ENCODE results near the gene AK8.
A peak's percentile ranks its signal among the peaks of the same experiment; 100 is the strongest.

The AK8 gene

GRCh38 chr9:132877458-132877823, 643 bp downstream of the AK8 start:
- Histone ChIP-seq H3K36me3 (ENCODE audit: low read length) (no peaks in the 10 kb centered on the region), H2AFZ (ENCODE audit: low read depth, low read length, severe bottlenecking) (peak overlapping the region; percentile 100), H4K20me1 (ENCODE audit: low read depth, low read length) (no peaks in the 10 kb centered on the region), H3F3A (ENCODE audit: insufficient read depth) (peaks cover 3% of the 10 kb centered on the region; the same call in 1 of the 2 replicates), H3K9me2 (replicated peaks; ENCODE audit: insufficient read depth, low read length) (no peaks in the 10 kb centered on the region), H3K27me3 (ENCODE audit: low read length) (no peaks in the 10 kb centered on the region; the same call in 1 of the 2 replicates), H3K4me3 (ENCODE audit: insufficient read depth, low read length, poor library complexity, severe bottlenecking) (peak overlapping the region; percentile 100), H3K79me2 (ENCODE audit: insufficient read depth, low read length) (no peaks in the 10 kb centered on the region), H3K9me3 (ENCODE audit: insufficient read depth, low read length) (no peaks in the 10 kb centered on the region), H3K27ac (ENCODE audit: low read depth, low read length) (no peak overlapping the region), H3K9ac (ENCODE audit: low read length) (no peak overlapping the region; the same call in 1 of the 2 replicates), H3K4me2 (ENCODE audit: low read depth, low read length, poor library complexity, severe bottlenecking) (peak overlapping the region; percentile 100)
- no peak for TF ChIP-seq EZH2phosphoT487 (conservative IDR thresholded peaks at IDR 0.05; ENCODE audit: low read length)
- TF ChIP-seq, protein P1, sequence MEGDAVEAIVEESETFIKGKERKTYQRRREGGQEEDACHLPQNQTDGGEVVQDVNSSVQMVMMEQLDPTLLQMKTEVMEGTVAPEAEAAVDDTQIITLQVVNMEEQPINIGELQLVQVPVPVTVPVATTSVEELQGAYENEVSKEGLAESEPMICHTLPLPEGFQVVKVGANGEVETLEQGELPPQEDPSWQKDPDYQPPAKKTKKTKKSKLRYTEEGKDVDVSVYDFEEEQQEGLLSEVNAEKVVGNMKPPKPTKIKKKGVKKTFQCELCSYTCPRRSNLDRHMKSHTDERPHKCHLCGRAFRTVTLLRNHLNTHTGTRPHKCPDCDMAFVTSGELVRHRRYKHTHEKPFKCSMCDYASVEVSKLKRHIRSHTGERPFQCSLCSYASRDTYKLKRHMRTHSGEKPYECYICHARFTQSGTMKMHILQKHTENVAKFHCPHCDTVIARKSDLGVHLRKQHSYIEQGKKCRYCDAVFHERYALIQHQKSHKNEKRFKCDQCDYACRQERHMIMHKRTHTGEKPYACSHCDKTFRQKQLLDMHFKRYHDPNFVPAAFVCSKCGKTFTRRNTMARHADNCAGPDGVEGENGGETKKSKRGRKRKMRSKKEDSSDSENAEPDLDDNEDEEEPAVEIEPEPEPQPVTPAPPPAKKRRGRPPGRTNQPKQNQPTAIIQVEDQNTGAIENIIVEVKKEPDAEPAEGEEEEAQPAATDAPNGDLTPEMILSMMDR (IDR thresholded peaks at IDR 0.05; ENCODE audit: insufficient read depth, low read length, poor library complexity, severe bottlenecking), result no peak

GRCh38 chr9:132876849-132877248, 1.2 kb downstream of the AK8 start:
- H3K27ac ChIP-seq (ENCODE audit: low read depth, low read length), result no peak overlapping the region
- no peak for TF ChIP-seq EZH2phosphoT487 (conservative IDR thresholded peaks at IDR 0.05; ENCODE audit: low read length)
- TF ChIP-seq, protein P1 (IDR thresholded peaks at IDR 0.05; ENCODE audit: insufficient read depth, low read length, poor library complexity, severe bottlenecking), result no peak
- no peaks in the 10 kb centered on the region for H4K20me1 ChIP-seq (ENCODE audit: low read depth, low read length)
- H2AFZ ChIP-seq (ENCODE audit: low read depth, low read length, severe bottlenecking), result no peak overlapping the region
- no peaks in the 10 kb centered on the region for H3K9me3 ChIP-seq (ENCODE audit: insufficient read depth, low read length)
- H3K9ac ChIP-seq (ENCODE audit: low read length), result no peak overlapping the region
- no peaks in the 10 kb centered on the region; the same call in 1 of the 2 replicates for H3K27me3 ChIP-seq (ENCODE audit: low read length)
- peaks cover 3% of the 10 kb centered on the region; the same call in 1 of the 2 replicates for H3F3A ChIP-seq (ENCODE audit: insufficient read depth)
- H3K36me3 ChIP-seq (ENCODE audit: low read length), result no peaks in the 10 kb centered on the region
- no peaks in the 10 kb centered on the region for H3K9me2 ChIP-seq (replicated peaks; ENCODE audit: insufficient read depth, low read length)
- no peak overlapping the region for H3K4me2 ChIP-seq (ENCODE audit: low read depth, low read length, poor library complexity, severe bottlenecking)
- H3K79me2 ChIP-seq (ENCODE audit: insufficient read depth, low read length), result no peaks in the 10 kb centered on the region
- H3K4me3 ChIP-seq (ENCODE audit: insufficient read depth, low read length, poor library complexity, severe bottlenecking), result no peak overlapping the region

- Histone ChIP-seq H3K9me3 (ENCODE audit: insufficient read depth, low read length) (no peaks in the 10 kb centered on the region), H3K27me3 (ENCODE audit: low read length) (no peaks in the 10 kb centered on the region; the same call in 1 of the 2 replicates), H3K9me2 (replicated peaks; ENCODE audit: insufficient read depth, low read length) (no peaks in the 10 kb centered on the region)
Observed at GRCh38 chr9:132875159-132875558, 2.9 kb downstream of the AK8 start.

More at GRCh38 chr9:132875159-132875558, 2.9 kb downstream of the AK8 start:
- no peak overlapping the region for H3K27ac ChIP-seq (ENCODE audit: low read depth, low read length)
- H3K79me2 ChIP-seq (ENCODE audit: insufficient read depth, low read length), result no peaks in the 10 kb centered on the region
- no peaks in the 10 kb centered on the region for H4K20me1 ChIP-seq (ENCODE audit: low read depth, low read length)
- H3K4me2 ChIP-seq (ENCODE audit: low read depth, low read length, poor library complexity, severe bottlenecking), result no peak overlapping the region
- no peak overlapping the region for H3K9ac ChIP-seq (ENCODE audit: low read length)
- peaks cover 3% of the 10 kb centered on the region; the same call in 1 of the 2 replicates for H3F3A ChIP-seq (ENCODE audit: insufficient read depth)
- no peak overlapping the region for H2AFZ ChIP-seq (ENCODE audit: low read depth, low read length, severe bottlenecking)
- H3K36me3 ChIP-seq (ENCODE audit: low read length), result no peaks in the 10 kb centered on the region
- TF ChIP-seq, protein P1 (IDR thresholded peaks at IDR 0.05; ENCODE audit: insufficient read depth, low read length, poor library complexity, severe bottlenecking), result no peak
- no peak for TF ChIP-seq EZH2phosphoT487 (conservative IDR thresholded peaks at IDR 0.05; ENCODE audit: low read length)
- no peak overlapping the region for H3K4me3 ChIP-seq (ENCODE audit: insufficient read depth, low read length, poor library complexity, severe bottlenecking)
